HAP-1 (cell line): ENCODE results near the gene ZBTB43.

Source experiments
- DNase-seq, 2 experiments: peaks; one replicate each; pipeline ENCODE4 v3.0.0-alpha.2; 2016 to 2020; ENCODE audit warnings: low spot score in 2 of 2
- H3K27me3 ChIP-seq: fragments of 250-450 bp; sonication (Bioruptor Pico); 2 replicates; pipeline ENCODE4 v1.5.1; 2020; ENCODE audit warnings: low read depth, mild to moderate bottlenecking, moderate library complexity
- H3K36me3 ChIP-seq: fragments of 250-450 bp; sonication (Bioruptor Pico); replicated peaks from 2 replicates; pipeline ENCODE4 v1.5.1; 2020; ENCODE audit warnings: mild to moderate bottlenecking
- H3K4me1 ChIP-seq: fragments of 250-450 bp; sonication (Bioruptor Pico); 2 replicates; pipeline ENCODE4 v1.5.1; 2020; ENCODE audit warnings: mild to moderate bottlenecking
- H3K4me3 ChIP-seq: fragments of 250-450 bp; sonication (Bioruptor Pico); 2 replicates; pipeline ENCODE4 v1.5.1; 2020; ENCODE audit warnings: mild to moderate bottlenecking, moderate library complexity
- H3K9me3 ChIP-seq: fragments of 250-450 bp; sonication (Bioruptor Pico); 2 replicates; pipeline ENCODE4 v1.5.1; 2020; ENCODE audit warnings: mild to moderate bottlenecking, moderate library complexity
- in situ Hi-C: fragments of 300-500 bp; cut with MboI; formaldehyde crosslinking; loops from 3 replicates; pipeline ENCODE4 v1.14.3; 2020; ENCODE audit warnings: low sequenced_read_pairs, inconsistent platforms, mixed read lengths

The ZBTB43 gene

GRCh38 chr9:126860757-126861466 lies 56.1 kb downstream of the ZBTB43 start:
- H3K27me3 ChIP-seq, result peaks cover 4% of the 10 kb centered on the region; the same call in 1 of the 2 replicates
- in situ Hi-C loops, result no loop called here
- H3K9me3 ChIP-seq, result no peaks in the 10 kb centered on the region
- DNase-seq, result peak in 1 of 2 experiments; percentile 57
- H3K36me3 ChIP-seq, result peaks cover 19% of the 10 kb centered on the region
- H3K4me1 ChIP-seq, result peaks cover 18% of the 10 kb centered on the region
- peak overlapping the region; percentile 79 for H3K4me3 ChIP-seq

- in situ Hi-C loops, result no loop called here
- H3K4me1 ChIP-seq, result peaks cover 19% of the 10 kb centered on the region
- peaks cover 25% of the 10 kb centered on the region for H3K36me3 ChIP-seq
- peak overlapping the region; percentile 79 for H3K4me3 ChIP-seq
- H3K27me3 ChIP-seq, result peaks cover 2% of the 10 kb centered on the region; the same call in 1 of the 2 replicates
- DNase-seq, result peak in 1 of 2 experiments; percentile 80
- H3K9me3 ChIP-seq, result no peaks in the 10 kb centered on the region
Observed at GRCh38 chr9:126861707-126862103, 56.9 kb downstream of the ZBTB43 start.

GRCh38 chr9:126862104-126862761 lies 57.4 kb downstream of the ZBTB43 start:
- in situ Hi-C loops, result no loop called here
- Histone ChIP-seq H3K4me3 (peak overlapping the region; percentile 79), H3K9me3 (no peaks in the 10 kb centered on the region), H3K36me3 (peaks cover 27% of the 10 kb centered on the region), H3K27me3 (no peaks in the 10 kb centered on the region; the same call in 1 of the 2 replicates), H3K4me1 (peaks cover 24% of the 10 kb centered on the region)
- DNase-seq, result peak; percentile 23 to 45

- in situ Hi-C loops, result no loop called here
- H3K4me3 ChIP-seq, result no peak overlapping the region
- H3K36me3 ChIP-seq, result peaks cover 30% of the 10 kb centered on the region
- DNase-seq, result no peak
- H3K4me1 ChIP-seq, result peaks cover 30% of the 10 kb centered on the region
- no peaks in the 10 kb centered on the region for H3K9me3 ChIP-seq
- H3K27me3 ChIP-seq, result no peaks in the 10 kb centered on the region
Observed at GRCh38 chr9:126864771-126865170, 59.9 kb downstream of the ZBTB43 start.

- no peak overlapping the region for H3K4me3 ChIP-seq
- no peak for DNase-seq
- peaks cover 17% of the 10 kb centered on the region for H3K4me1 ChIP-seq
- in situ Hi-C loops, result no loop called here
- H3K27me3 ChIP-seq, result no peaks in the 10 kb centered on the region
- peaks cover 21% of the 10 kb centered on the region for H3K36me3 ChIP-seq
- H3K9me3 ChIP-seq, result no peaks in the 10 kb centered on the region
Observed at GRCh38 chr9:126869368-126869767, 64.5 kb downstream of the ZBTB43 start.

GRCh38 chr9:126872516-126872915 lies 67.7 kb downstream of the ZBTB43 start:
- no peaks in the 10 kb centered on the region for H3K9me3 ChIP-seq
- H3K27me3 ChIP-seq, result no peaks in the 10 kb centered on the region
- DNase-seq, result no peak
- H3K36me3 ChIP-seq, result peaks cover 3% of the 10 kb centered on the region
- in situ Hi-C loops, result no loop called here
- H3K4me1 ChIP-seq, result peaks cover 10% of the 10 kb centered on the region
- no peak overlapping the region for H3K4me3 ChIP-seq

- H3K9me3 ChIP-seq, result no peaks in the 10 kb centered on the region
- in situ Hi-C loops, result no loop called here
- no peak overlapping the region for H3K4me3 ChIP-seq
- peaks cover 4% of the 10 kb centered on the region; the same call in 1 of the 2 replicates for H3K4me1 ChIP-seq
- H3K36me3 ChIP-seq, result peaks cover 8% of the 10 kb centered on the region
- DNase-seq, result no peak
- no peaks in the 10 kb centered on the region for H3K27me3 ChIP-seq
Observed at GRCh38 chr9:126874546-126875314, 69.9 kb downstream of the ZBTB43 start.

- H3K27me3 ChIP-seq, result no peaks in the 10 kb centered on the region
- in situ Hi-C loops, result no loop called here
- DNase-seq, result no peak
- no peaks in the 10 kb centered on the region for H3K9me3 ChIP-seq
- no peaks in the 10 kb centered on the region; the same call in 1 of the 2 replicates for H3K4me1 ChIP-seq
- H3K4me3 ChIP-seq, result no peak overlapping the region
- peaks cover 18% of the 10 kb centered on the region for H3K36me3 ChIP-seq
Observed at GRCh38 chr9:126875756-126876510, 71.1 kb downstream of the ZBTB43 start.

- H3K27me3 ChIP-seq, result no peaks in the 10 kb centered on the region
Observed at GRCh38 chr9:126876531-126876930, 71.7 kb downstream of the ZBTB43 start.

GRCh38 chr9:126877418-126877817 lies 72.6 kb downstream of the ZBTB43 start:
- Histone ChIP-seq H3K36me3 (peaks cover 25% of the 10 kb centered on the region), H3K4me3 (no peak overlapping the region), H3K9me3 (no peaks in the 10 kb centered on the region), H3K4me1 (no peaks in the 10 kb centered on the region; the same call in 1 of the 2 replicates), H3K27me3 (no peaks in the 10 kb centered on the region)
- in situ Hi-C loops, result no loop called here
- DNase-seq, result no peak

More at GRCh38 chr9:126876531-126876930, 71.7 kb downstream of the ZBTB43 start:
- H3K4me1 ChIP-seq, result no peaks in the 10 kb centered on the region; the same call in 1 of the 2 replicates
- no peak for DNase-seq
- H3K9me3 ChIP-seq, result no peaks in the 10 kb centered on the region
- H3K36me3 ChIP-seq, result peaks cover 18% of the 10 kb centered on the region
- H3K4me3 ChIP-seq, result no peak overlapping the region
- in situ Hi-C loops, result no loop called here

GRCh38 chr9:126879288-126879687 lies 74.4 kb downstream of the ZBTB43 start:
- DNase-seq, result no peak
- in situ Hi-C loops, result no loop called here
- peaks cover 28% of the 10 kb centered on the region for H3K36me3 ChIP-seq

GRCh38 chr9:126880226-126880946 lies 75.5 kb downstream of the ZBTB43 start:
- H3K27me3 ChIP-seq, result no peaks in the 10 kb centered on the region
- in situ Hi-C loops, result no loop called here
- peaks cover 9% of the 10 kb centered on the region for H3K4me1 ChIP-seq
- H3K4me3 ChIP-seq, result no peak overlapping the region
- DNase-seq, result no peak
- no peaks in the 10 kb centered on the region for H3K9me3 ChIP-seq
- peaks cover 28% of the 10 kb centered on the region for H3K36me3 ChIP-seq

More at GRCh38 chr9:126879288-126879687, 74.4 kb downstream of the ZBTB43 start:
- Histone ChIP-seq H3K4me3 (no peak overlapping the region), H3K27me3 (no peaks in the 10 kb centered on the region), H3K4me1 (peaks cover 9% of the 10 kb centered on the region), H3K9me3 (no peaks in the 10 kb centered on the region)

- in situ Hi-C loops, result no loop called here
- peaks cover 9% of the 10 kb centered on the region for H3K4me1 ChIP-seq
- no peak overlapping the region for H3K4me3 ChIP-seq
- no peaks in the 10 kb centered on the region for H3K9me3 ChIP-seq
- DNase-seq, result no peak
- peaks cover 28% of the 10 kb centered on the region for H3K36me3 ChIP-seq
- no peaks in the 10 kb centered on the region for H3K27me3 ChIP-seq
Observed at GRCh38 chr9:126880947-126881332, 76.1 kb downstream of the ZBTB43 start.
